HCT116 (cell line): ENCODE results near the gene PDE6G. TPM values are rescaled to one million over a fixed set of nuclear protein-coding genes. Genes with fewer than 3 reads are reported as not detected.

Experiments used
- ATAC-seq: fragments of 200-7000 bp; cut with Tn5 transposase; 2 replicates; pipeline ENCODE4 v1.9.1; 2020; ENCODE audit warnings: mild to moderate bottlenecking, moderate library complexity
- BruUV-seq: library from RNA; stranded (reverse); fragments of 400-500 nt; replicated peaks from 2 replicates; lab custom pipeline; 2021; lab: Mats Ljungman, UMichigan
- CTCF ChIA-PET: fragments of 300-600 bp; sonication (Branson Sonifier 250); formaldehyde crosslinking; loops from one replicate; lab custom pipeline; 2021; ENCODE audit warnings: antibody characterized with exemption; lab: Charles Lee
- POLR2A ChIA-PET: fragments of 300-600, 350-600 bp; sonication (Branson Sonifier 250); formaldehyde crosslinking; loops from one replicate; lab custom pipeline; 2021; ENCODE audit warnings: antibody characterized with exemption; lab: Charles Lee
- RAD21 ChIA-PET, 2 experiments: fragments of 300-600 bp; sonication (Branson Sonifier 250); formaldehyde crosslinking; loops; one replicate each; lab custom pipeline; 2023; ENCODE audit warnings: low total read pairs in 2 of 2; ENCODE audit not compliant: uncharacterized antibody in 2 of 2, unreplicated experiment in 2 of 2, low non-redundant PET in 1 of 2; lab: Charles Lee
- DNase-seq: peaks from one replicate; pipeline ENCODE4 v3.0.0-alpha.2; 2010; ENCODE audit warnings: low read depth, low spot score
- H2AFZ ChIP-seq: fragments of 200-600 bp; shearing (Covaris generic), sonication (generic); 2 replicates; pipeline ENCODE4 v1.6.1; 2017; ENCODE audit warnings: low read depth, mixed run types, mixed read lengths, antibody characterized with exemption, low read length; ENCODE audit not compliant: poor library complexity, severe bottlenecking
- H3K27ac ChIP-seq: 2 replicates; pipeline ENCODE4 v1.5.1; 2012; ENCODE audit warnings: low read depth, low read length
- H3K27me3 ChIP-seq: fragments of 200-600 bp; sonication (generic); 2 replicates; pipeline ENCODE4 v1.6.1; 2016; ENCODE audit warnings: mixed run types, low read length, mixed read lengths; ENCODE audit not compliant: insufficient read depth
- H3K36me3 ChIP-seq, 2 experiments: fragments of 200-500 bp in 1 of 2; fragments of 200-600 bp in 1 of 2; sonication (Bioruptor generic) in 1 of 2; sonication (generic) in 1 of 2; 2 replicates each; pipeline versions ENCODE4 v1.5.1 to v1.6.1; 2014 to 2016; ENCODE audit warnings: low read length in 2 of 2, inconsistent platforms in 1 of 2, mixed read lengths in 1 of 2, mixed run types in 1 of 2; ENCODE audit not compliant: insufficient read depth in 2 of 2, control insufficient read depth in 1 of 2
- H3K4me1 ChIP-seq, 2 experiments: fragments of 200-600 bp in 1 of 2; sonication (generic) in 1 of 2; 2 replicates each; pipeline versions ENCODE4 v1.5.1 to v1.6.1; 2012 to 2017; ENCODE audit warnings: low read length in 2 of 2, inconsistent platforms in 1 of 2, mild to moderate bottlenecking in 1 of 2, mixed read lengths in 1 of 2, mixed run types in 1 of 2, moderate library complexity in 1 of 2; ENCODE audit not compliant: insufficient read depth in 2 of 2, control insufficient read depth in 1 of 2
- H3K4me2 ChIP-seq: fragments of 200-600 bp; sonication (generic); 2 replicates; pipeline ENCODE4 v1.6.1; 2017; ENCODE audit warnings: mixed run types, low read length, mixed read lengths
- H3K4me3 ChIP-seq, 2 experiments: fragments of 200-600 bp in 1 of 2; sonication (generic) in 1 of 2; replicated peaks in 1 of 2; 2 replicates each; pipeline ENCODE4 v1.5.1; 2011 to 2016; ENCODE audit warnings: low read length in 2 of 2, control low read depth in 1 of 2, low read depth in 1 of 2, mild to moderate bottlenecking in 1 of 2, mixed read lengths in 1 of 2, mixed run types in 1 of 2
- H3K79me2 ChIP-seq: fragments of 200-600 bp; sonication (generic); 2 replicates; pipeline ENCODE4 v1.6.1; 2017; ENCODE audit warnings: mild to moderate bottlenecking, mixed run types, low read length, moderate library complexity, mixed read lengths; ENCODE audit not compliant: insufficient read depth
- H3K9ac ChIP-seq: fragments of 200-600 bp; sonication (generic); 2 replicates; pipeline ENCODE4 v1.6.1; 2016; ENCODE audit warnings: low read length, mixed read lengths
- H3K9me2 ChIP-seq: fragments of 200-600 bp; sonication (generic), shearing (Covaris generic); 2 replicates; pipeline ENCODE4 v1.6.1; 2017; ENCODE audit warnings: mixed run types, mild to moderate bottlenecking, moderate library complexity; ENCODE audit not compliant: insufficient read depth
- H3K9me3 ChIP-seq, 2 experiments: fragments of 200-500 bp in 1 of 2; fragments of 200-600 bp in 1 of 2; sonication (Bioruptor generic) in 1 of 2; sonication (generic) in 1 of 2; 2 replicates each; pipeline ENCODE4 v1.6.1; 2014 to 2017; ENCODE audit warnings: low read length in 2 of 2, mixed read lengths in 2 of 2, inconsistent platforms in 1 of 2, low read depth in 1 of 2, mild to moderate bottlenecking in 1 of 2, mixed run types in 1 of 2, moderate library complexity in 1 of 2; ENCODE audit not compliant: control insufficient read depth in 1 of 2, insufficient read depth in 1 of 2
- H4K20me1 ChIP-seq: fragments of 200-600 bp; sonication (generic), shearing (Covaris generic); 2 replicates; pipeline ENCODE4 v1.6.1; 2017; ENCODE audit warnings: mixed run types, mild to moderate bottlenecking, moderate library complexity; ENCODE audit not compliant: insufficient read depth
- CBX3 ChIP-seq: IDR thresholded peaks from 2 replicates; pipeline ENCODE4 v1.6.1; 2012; ENCODE audit warnings: low read depth
- ELF1 ChIP-seq: IDR thresholded peaks from 2 replicates; pipeline ENCODE4 v1.6.1; 2012; ENCODE audit warnings: low read depth, borderline replicate concordance
- EZH2 ChIP-seq: fragments of 200-600 bp; sonication (generic); IDR thresholded peaks from 2 replicates; pipeline ENCODE4 v1.6.1; 2017; ENCODE audit warnings: antibody characterized with exemption, mixed run types
- EZH2phosphoT487 ChIP-seq: fragments of 200-600 bp; IDR thresholded peaks from 2 replicates; pipeline ENCODE4 v1.6.1; 2018; ENCODE audit warnings: antibody characterized with exemption, borderline replicate concordance
- RAD21 ChIP-seq: IDR thresholded peaks from 2 replicates; pipeline ENCODE4 v1.6.1; 2012; ENCODE audit warnings: low read depth, mild to moderate bottlenecking
- SP1 ChIP-seq: IDR thresholded peaks from 2 replicates; pipeline ENCODE4 v1.6.1; 2012; ENCODE audit warnings: low read depth
- ZFX ChIP-seq: fragments of 450-650 bp; IDR thresholded peaks from 2 replicates; pipeline ENCODE4 v1.6.1; 2017
- ZNF274 ChIP-seq: fragments of 200-500 bp; sonication (Bioruptor generic); IDR thresholded peaks from 2 replicates; pipeline ENCODE4 v1.6.1; 2014; ENCODE audit warnings: mild to moderate bottlenecking, low read depth, low read length, inconsistent platforms
- intact Hi-C: fragments of 100-400 bp; cut with micrococcal nuclease; formaldehyde crosslinking; loops from 2 replicates; pipeline ENCODE4 v1.10.0; 2022
- total RNA-seq: library from RNA; stranded (reverse); gene quantifications from one replicate; pipeline ENCODE4 v1.2.1, GENCODE V29; 2021; ENCODE audit not compliant: unreplicated experiment
- TF ChIP-seq, protein P1 (sequence below): IDR thresholded peaks from 2 replicates; pipeline ENCODE4 v1.6.1; 2012

PDE6G gene
- total RNA-seq, 1 experiment from 2014 or later = not detected

- TF ChIP-seq, protein P1, sequence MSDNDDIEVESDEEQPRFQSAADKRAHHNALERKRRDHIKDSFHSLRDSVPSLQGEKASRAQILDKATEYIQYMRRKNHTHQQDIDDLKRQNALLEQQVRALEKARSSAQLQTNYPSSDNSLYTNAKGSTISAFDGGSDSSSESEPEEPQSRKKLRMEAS = peak; percentile 94
- TF ChIP-seq ZNF274 (no peak), CBX3 (no peak), RAD21 (no peak), EZH2phosphoT487 (no peak), ZFX (peak; percentile 78; the same call in 1 of the 2 replicates)
Measured at GRCh38 chr17:81666342-81667191, 10.2 kb upstream of the PDE6G start, which contains the start of the genes CCDC137 and OXLD1 (continued).

DNA sequence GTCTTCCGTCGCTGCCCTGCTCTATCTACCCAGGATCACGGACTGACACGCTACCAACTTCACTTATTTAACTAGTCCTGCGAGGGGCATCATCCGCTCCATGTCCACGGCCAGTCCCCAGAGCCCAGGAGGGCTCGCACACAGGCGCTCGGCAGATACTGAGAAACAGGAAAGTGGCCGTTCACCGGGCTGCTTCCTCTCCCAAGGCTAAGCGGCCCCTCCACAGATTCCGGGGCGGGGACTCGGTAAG, 9.7 kb upstream of the PDE6G start:
- intact Hi-C loops = no loop called here
- no peak for ATAC-seq
- H4K20me1 ChIP-seq = peaks cover 3% of the 10 kb centered on the region; the same call in 1 of the 2 replicates
- CTCF ChIA-PET = no interaction called here
- H2AFZ ChIP-seq = no peak overlapping the region
- peaks cover 18 to 39% of the 10 kb centered on the region in 2 experiments for H3K36me3 ChIP-seq
- peak overlapping the region; percentile 86 for H3K27ac ChIP-seq
- DNase-seq = no peak
- peak overlapping the region; percentile 97 for H3K9ac ChIP-seq
- H3K79me2 ChIP-seq = peaks cover 61% of the 10 kb centered on the region
- H3K4me3 ChIP-seq = peak overlapping the region; percentile 78 to 84
- H3K4me2 ChIP-seq = peak overlapping the region; percentile 89
- no peaks in the 10 kb centered on the region for H3K27me3 ChIP-seq
- TF ChIP-seq CBX3 (no peak), ELF1 (no peak), EZH2 (no peak), ZFX (no peak), SP1 (no peak)
- TF ChIP-seq, all 23 proteins: peak for 0
- ChIA-PET POLR2A (interaction anchor here (1.2 to 2.7 kb wide), 3 partner anchors 10 to 18 kb away, joined by 5 to 9 read pairs (median 7); partner anchors contain the start of genes ARL16, HGS and PDE6G), RAD21 (interaction anchor here in 1 of 2 experiments (2.2 kb wide), 1 partner anchor 18 kb away, joined by 4 read pairs; the partner anchor contains the start of genes ARL16 and HGS)
- H3K4me1 ChIP-seq = peaks cover 40 to 48% of the 10 kb centered on the region in 2 experiments
- TSS peak; percentile 83 for BruUV-seq
- H3K9me3 ChIP-seq = no peaks in the 10 kb centered on the region
- no peaks in the 10 kb centered on the region for H3K9me2 ChIP-seq
